Stromal cell of bone marrow (primary cell): ENCODE results near the gene LSM10.

Experiments
- DNase-seq: peaks from one replicate; pipeline ENCODE4 v3.0.0-alpha.2; 2012; ENCODE audit warnings: low read depth

LSM10 gene

DNA sequence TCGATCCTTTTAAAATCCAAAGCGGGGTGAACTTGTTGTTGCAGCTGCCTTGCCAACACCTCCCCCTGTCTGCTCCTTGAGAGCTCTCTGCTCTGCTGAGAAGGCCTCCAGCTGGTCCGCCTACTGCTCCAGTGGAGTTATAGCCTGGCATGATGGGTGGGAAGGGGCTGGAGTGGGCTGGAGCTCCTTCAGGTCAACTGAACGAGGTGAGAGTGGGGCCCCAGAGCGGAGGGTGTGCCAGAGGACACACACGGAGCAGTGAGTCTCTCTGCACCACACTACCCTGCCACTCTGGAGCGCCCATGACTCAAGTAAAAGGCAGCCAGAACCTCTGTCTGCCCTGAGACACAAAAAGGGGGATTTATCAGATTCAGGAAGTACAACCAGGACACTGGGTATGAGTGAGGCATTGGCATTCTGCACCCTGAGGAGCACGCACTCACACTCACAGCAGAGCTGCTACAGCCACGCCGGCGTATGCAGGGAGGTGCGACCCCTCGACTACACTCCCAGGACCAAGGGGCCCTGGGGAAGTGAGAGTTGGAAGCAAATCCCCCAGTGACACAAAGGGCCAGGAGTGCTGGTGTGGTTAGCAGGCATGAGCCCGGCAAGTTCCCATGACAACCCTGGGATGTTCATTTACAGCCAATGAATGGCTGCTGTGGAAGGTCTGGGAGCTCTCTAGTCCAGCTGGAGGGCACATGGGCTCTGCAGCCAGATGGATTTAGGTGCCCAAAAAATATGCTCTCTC, 46.3 kb downstream of the LSM10 start:
- DNase-seq, result peak; percentile 78

DNA sequence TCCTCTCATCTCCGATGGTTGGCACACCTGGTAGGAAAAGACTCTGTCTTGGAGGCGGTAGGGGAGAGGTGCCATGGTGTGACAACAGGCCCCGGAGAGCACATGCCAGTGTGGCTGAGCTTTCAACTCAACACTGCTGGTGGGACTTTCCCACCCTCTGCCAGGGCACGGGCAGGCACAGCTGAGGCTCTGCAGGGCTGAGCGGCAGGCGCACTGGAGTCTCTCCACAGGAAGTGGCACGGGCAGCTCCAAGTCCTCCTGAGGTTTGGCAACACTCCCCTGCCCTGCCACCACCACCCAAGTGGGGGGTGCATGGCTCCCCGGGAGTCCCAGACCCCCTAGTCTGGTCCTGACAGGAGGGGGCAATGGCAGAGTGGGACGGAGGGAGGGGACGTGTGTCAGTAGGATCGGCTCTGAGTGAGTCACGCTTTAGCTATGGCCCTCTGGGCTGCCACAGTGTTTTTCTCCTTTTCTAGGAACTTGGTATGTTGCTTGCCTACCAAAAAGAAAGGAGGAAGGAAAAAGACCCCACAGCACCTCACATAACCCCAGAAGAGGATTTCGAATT, 47.0 kb downstream of the LSM10 start:
- DNase-seq, result peak; percentile 47

DNA sequence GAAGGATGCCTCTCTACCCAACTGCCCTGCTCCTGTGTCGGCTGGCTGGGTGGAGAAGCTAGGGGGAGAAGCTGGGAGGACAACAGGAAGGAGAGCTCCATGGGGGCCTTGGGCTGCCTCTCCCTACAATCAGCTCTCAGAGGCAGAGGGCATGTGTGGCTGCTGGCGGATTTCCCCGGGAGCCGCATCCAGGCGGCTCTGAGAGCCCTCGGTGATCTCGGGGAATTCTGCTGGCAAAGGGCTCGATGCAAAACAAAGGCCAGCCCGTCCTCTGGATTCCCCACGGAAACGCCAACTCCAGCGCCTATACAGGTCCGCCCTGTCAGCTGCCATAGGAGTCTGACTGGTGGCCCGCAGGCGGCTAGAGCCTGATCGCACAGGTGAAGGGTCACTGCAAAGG, 47.9 kb downstream of the LSM10 start:
- no peak for DNase-seq

DNA sequence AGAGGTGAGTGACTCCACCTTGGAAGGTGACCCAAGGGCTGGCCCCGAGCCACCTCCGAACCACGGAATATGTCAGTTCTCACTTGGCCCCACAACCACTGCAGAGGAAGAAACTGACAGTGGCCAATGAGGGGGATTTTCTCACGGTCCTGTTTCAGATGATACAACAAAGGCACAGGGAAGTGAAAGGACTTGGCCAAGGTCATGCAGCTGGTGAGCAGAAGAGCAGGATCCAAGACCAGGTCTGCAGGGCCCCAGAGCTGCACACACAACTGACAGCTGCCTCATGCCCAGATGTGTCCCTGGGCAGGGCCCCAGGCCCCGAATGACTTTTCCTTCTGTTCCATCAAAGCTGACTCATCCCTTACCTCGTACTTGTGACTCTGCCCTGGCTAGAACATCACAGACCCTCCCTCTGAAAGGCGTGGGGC, 48.5 kb downstream of the LSM10 start:
- no peak for DNase-seq

DNA sequence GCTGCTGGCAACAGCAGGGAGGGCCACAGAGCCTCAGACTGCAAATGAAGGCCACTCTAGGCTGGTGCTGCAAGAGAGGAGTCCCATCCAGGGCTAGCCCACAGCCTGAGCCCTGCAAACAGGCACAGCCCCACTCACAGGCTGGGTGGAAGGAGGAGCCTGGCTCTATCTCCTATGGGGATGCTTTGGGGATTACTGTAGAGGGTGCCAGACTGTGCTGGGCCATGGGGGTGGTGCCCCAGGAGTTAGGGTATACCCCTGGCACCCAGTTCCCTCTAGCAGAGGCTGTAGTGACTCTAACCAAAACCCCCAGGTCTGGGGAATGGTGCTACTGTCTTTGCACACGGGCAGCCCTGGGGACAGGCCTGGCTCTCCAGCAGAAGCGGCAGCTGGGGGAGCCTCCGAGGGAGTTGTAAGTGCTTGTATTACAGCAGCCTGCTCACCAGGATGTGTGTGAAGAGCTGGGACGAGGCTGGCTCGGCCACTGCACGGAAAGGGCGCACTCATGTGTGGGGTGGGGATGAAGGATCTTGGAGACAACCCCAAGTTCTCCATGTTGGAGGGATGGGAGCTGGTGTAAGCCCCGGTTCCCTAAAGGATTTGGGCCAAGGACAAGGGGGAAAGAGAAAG, 50.9 kb downstream of the LSM10 start:
- DNase-seq, result no peak

DNA sequence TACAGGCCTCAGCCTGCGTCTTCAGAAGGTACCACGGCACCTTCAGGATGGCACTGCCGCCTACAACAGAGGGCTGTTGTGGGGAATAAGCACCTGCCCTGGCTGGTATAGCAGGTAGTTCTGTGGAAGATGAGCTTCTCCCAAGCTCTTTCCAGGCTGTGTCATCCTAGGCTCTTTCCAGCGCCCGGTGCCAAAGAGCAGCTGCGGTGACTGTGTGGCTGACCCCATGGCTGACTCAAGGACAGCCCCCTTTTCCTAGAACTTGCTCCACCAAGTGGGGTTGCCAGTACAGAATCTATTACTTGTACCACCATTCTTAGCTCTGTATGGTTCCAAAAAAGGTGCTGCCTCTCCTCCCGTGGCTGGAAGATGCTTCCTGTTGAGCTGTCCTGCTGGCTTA, 52.4 kb downstream of the LSM10 start:
- DNase-seq, result no peak

DNA sequence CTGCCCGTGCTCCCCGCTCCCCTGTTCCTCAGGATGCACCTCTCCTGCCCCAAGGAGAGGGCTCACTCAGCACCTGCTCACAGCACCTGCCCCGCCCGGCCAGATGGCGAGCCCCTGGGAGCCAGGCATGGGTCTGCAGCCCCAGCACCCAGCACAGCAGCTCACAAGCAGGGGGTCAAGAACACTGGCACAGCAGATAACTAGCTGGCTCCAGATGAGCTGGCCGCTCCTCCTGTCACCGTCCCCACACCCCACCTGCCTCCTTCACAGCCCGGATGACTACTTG, 53.4 kb downstream of the LSM10 start:
- no peak for DNase-seq

DNA sequence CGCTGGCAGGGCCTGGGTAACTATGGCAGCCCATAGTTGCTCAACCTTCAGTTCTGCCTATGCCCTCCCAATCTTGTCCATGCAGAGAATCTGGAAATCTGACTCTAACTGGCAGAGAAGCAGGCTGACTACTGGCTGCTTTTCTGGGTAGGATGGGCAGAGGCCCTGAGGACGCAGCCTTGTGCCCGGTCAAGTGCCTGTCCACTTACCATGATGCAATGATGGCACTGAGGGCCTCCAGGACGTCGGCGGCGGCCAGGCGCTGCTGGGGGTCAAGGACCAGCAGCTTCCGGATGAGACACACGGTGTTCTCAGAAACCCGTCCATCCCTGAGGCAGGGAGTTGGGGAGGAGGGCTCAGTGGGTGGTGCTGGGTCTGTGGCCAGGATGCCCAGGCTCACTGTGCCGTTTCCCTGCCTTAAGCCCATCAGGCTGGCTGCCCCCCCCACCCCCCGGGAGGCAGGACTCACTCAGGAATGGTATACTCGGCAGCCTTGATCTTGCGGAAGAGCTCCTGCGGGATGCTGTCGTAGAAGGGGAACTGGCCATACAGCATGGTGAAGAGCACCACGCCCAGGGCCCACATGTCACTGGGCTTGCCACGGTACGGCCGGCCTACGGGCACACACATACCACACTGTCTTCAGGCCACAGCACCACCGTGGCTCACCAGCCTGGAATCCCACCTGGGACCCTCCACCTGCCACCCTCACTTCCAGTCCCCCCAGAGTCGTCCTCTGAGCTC, 53.9 kb downstream of the LSM10 start:
- DNase-seq, result no peak
